T-cell (primary cell): ENCODE results near the gene GAPVD1. TPM values are rescaled to one million over a fixed set of nuclear protein-coding genes. Genes with fewer than 3 reads are reported as not detected.

ENCODE experiments used
- ATAC-seq, 4 experiments: fragments of 200-7000 bp in 3 of 4; fragments of 150-1000 bp in 1 of 4; cut with Tn5 transposase; replicated peaks in 1 of 4; 1 replicate in 3 of 4; 2 replicates in 1 of 4; pipeline ENCODE4 v1.10.0; 2021; ENCODE audit warnings: moderate library complexity in 3 of 4, mild to moderate bottlenecking in 2 of 4, moderate number of reproducible peaks in 1 of 4
- CTCF ChIA-PET, 2 donors: fragments of 300-600 bp; sonication (Branson Sonifier 250); formaldehyde crosslinking; loops; one replicate each; lab custom pipeline; 2022; ENCODE audit warnings: antibody characterized with exemption in 2 of 2; lab: Charles Lee
- POLR2A ChIA-PET, 2 donors: fragments of 300-600 bp; sonication (Branson Sonifier 250); formaldehyde crosslinking; loops; one replicate each; lab custom pipeline; 2022; ENCODE audit warnings: antibody characterized with exemption in 2 of 2; lab: Charles Lee
- DNase-seq, 35 experiments: peaks; one replicate each; pipeline versions ENCODE4 v3.0.0 to v3.0.0-alpha.2; 2013 to 2023
- H3K27ac ChIP-seq: one replicate; pipeline ENCODE4 v1.5.1; 2013; ENCODE audit warnings: low read length
- H3K27me3 ChIP-seq, 2 experiments: replicated peaks in 1 of 2; 1 replicate in 1 of 2; 2 replicates in 1 of 2; pipeline versions ENCODE4 v1.6.1 to v1.7.0; 2013; ENCODE audit warnings: low read length in 1 of 2, mixed read lengths in 1 of 2; ENCODE audit not compliant: control insufficient read depth in 2 of 2, insufficient read depth in 2 of 2; ENCODE audit errors: extremely low read depth in 1 of 2
- H3K36me3 ChIP-seq, 2 donors: 1 replicate in 1 of 2; 2 replicates in 1 of 2; pipeline versions ENCODE4 v1.6.1 to v1.7.0; 2013; ENCODE audit warnings: low read length in 1 of 2; ENCODE audit not compliant: control insufficient read depth in 2 of 2, insufficient read depth in 1 of 2; ENCODE audit errors: extremely low read depth in 1 of 2
- H3K4me1 ChIP-seq, 2 experiments: 1 replicate in 1 of 2; 2 replicates in 1 of 2; pipeline versions ENCODE4 v1.6.1 to v1.7.0; 2013; ENCODE audit warnings: low read length in 2 of 2, mixed read lengths in 1 of 2; ENCODE audit not compliant: insufficient read depth in 2 of 2, control insufficient read depth in 1 of 2; ENCODE audit errors: extremely low read depth in 1 of 2
- H3K4me3 ChIP-seq, 2 donors: 1 replicate in 1 of 2; 2 replicates in 1 of 2; pipeline versions ENCODE4 v1.5.1 to v1.7.0; 2013; ENCODE audit warnings: mild to moderate bottlenecking in 2 of 2, low read length in 1 of 2, moderate library complexity in 1 of 2; ENCODE audit not compliant: control insufficient read depth in 1 of 2; ENCODE audit errors: extremely low read depth in 1 of 2
- H3K9me3 ChIP-seq: 2 replicates; pipeline ENCODE4 v1.7.0; 2013
- H3K27ac Mint-ChIP-seq, 2 donors: one replicate each; pipeline ENCODE4 v1.8.0; 2020 to 2021; ENCODE audit warnings: mild to moderate bottlenecking in 2 of 2, mixed read lengths in 2 of 2
- H3K27me3 Mint-ChIP-seq, 2 donors: one replicate each; pipeline ENCODE4 v1.8.0; 2021 to 2022; ENCODE audit warnings: mixed read lengths in 2 of 2
- H3K36me3 Mint-ChIP-seq: one replicate; pipeline ENCODE4 v1.8.0; 2021; ENCODE audit warnings: mixed read lengths
- H3K4me1 Mint-ChIP-seq, 3 donors: one replicate each; pipeline ENCODE4 v1.8.0; 2020 to 2022; ENCODE audit warnings: mixed read lengths in 3 of 3, mild to moderate bottlenecking in 1 of 3
- H3K4me3 Mint-ChIP-seq, 3 donors: one replicate each; pipeline ENCODE4 v1.8.0; 2020 to 2022; ENCODE audit warnings: mild to moderate bottlenecking in 3 of 3, mixed read lengths in 3 of 3, moderate library complexity in 3 of 3
- H3K9me3 Mint-ChIP-seq, 3 donors: one replicate each; pipeline ENCODE4 v1.8.0; 2020 to 2022; ENCODE audit warnings: mixed read lengths in 3 of 3
- WGBS: methylation state at CpG from one replicate; pipeline ENCODE4 v1.1.5; 2013; ENCODE audit warnings: missing lambda C conversion rate; ENCODE audit not compliant: insufficient coverage; 5-methylcytosine and 5-hydroxymethylcytosine counted together
- total RNA-seq, 35 experiments: library from RNA in 6 of 35; stranded (reverse) in 6 of 35; fragments of 120-200 nt in 1 of 35; gene quantifications; one replicate each; pipeline versions ENCODE4 v1.2.1 to v1.2.4 and lab custom pipeline; 2013 to 2026

The GAPVD1 gene
- total RNA-seq, 5 donors from 2014 or later (not counting 1 experiment from before 2014, with no cell fraction given) = 54.6 to 71.2 (median 57.4) TPM

DNA sequence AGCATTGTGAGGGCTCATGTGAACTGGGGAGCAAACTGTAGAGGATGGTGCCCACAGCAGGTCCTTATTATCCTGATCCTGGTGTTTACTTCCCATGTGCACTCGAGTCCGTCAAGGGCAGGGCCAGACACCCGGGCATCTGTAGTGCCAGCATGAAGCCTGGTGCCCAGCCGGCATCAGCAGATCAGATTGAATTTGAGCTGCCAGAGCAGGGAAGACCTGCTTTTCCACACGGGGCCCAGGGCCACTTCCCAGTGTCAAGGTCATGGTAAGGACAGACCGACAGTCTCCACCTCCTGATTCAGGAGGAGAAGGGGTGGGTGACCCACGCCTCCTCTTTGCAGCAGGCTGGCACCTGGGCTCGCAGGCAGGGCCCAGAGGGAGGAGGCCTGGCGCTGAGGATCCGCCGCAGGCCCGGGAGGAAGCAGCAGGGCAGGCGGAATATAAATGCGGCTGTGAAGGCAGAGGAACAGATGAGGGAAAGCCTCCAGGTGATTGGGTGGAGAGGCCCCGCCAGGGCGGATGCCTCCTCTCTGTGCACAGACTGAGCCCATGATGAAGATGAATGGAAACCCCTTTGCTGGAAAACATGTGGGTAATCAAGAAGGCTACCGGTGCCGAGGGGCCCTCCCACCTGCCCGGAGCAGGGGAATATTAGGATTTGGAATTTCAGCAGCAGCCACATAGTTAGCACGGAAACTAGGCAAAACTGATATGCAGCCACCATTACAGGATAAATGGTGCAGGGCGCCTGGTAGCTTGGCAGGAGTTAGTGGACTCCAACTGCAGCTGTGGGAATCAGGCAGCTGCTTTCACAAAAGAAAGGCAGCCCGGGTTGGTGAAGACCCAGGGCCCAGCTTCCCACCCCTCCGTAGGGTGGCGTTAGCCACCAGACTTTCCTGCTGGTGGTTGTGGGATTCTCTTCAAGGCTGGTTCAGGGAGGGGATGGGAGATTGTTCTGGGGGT, 114.9 kb downstream of the GAPVD1 start:
- Histone ChIP-seq H3K9me3 (no peaks in the 10 kb centered on the region), H3K4me1 (peaks cover 0 to 11% of the 10 kb centered on the region in 2 experiments), H3K27ac (no peak overlapping the region), H3K27me3 (peaks cover 0 to 46% of the 10 kb centered on the region in 2 experiments), H3K4me3 (no peak overlapping the region), H3K36me3 (no peaks in the 10 kb centered on the region)
- 87% methylated on average over 20 of the region's 24 CpGs for WGBS
- Mint-ChIP-seq H3K27ac (no peak overlapping the region), H3K36me3 (no peaks in the 10 kb centered on the region), H3K4me3 (no peak overlapping the region), H3K4me1 (peaks cover 6 to 7% (median 6%) of the 10 kb centered on the region in 3 donors), H3K27me3 (peaks cover 6 to 14% of the 10 kb centered on the region in 2 donors), H3K9me3 (no peaks in the 10 kb centered on the region)
- no peak for DNase-seq
- ChIA-PET POLR2A (no interaction called here), CTCF (interaction anchor here (0.6 to 0.7 kb wide), 2 partner anchors 9 to 326 kb away, joined by 3 to 8 read pairs; no protein-coding TSS in a partner anchor)
- ATAC-seq = no peak

DNA sequence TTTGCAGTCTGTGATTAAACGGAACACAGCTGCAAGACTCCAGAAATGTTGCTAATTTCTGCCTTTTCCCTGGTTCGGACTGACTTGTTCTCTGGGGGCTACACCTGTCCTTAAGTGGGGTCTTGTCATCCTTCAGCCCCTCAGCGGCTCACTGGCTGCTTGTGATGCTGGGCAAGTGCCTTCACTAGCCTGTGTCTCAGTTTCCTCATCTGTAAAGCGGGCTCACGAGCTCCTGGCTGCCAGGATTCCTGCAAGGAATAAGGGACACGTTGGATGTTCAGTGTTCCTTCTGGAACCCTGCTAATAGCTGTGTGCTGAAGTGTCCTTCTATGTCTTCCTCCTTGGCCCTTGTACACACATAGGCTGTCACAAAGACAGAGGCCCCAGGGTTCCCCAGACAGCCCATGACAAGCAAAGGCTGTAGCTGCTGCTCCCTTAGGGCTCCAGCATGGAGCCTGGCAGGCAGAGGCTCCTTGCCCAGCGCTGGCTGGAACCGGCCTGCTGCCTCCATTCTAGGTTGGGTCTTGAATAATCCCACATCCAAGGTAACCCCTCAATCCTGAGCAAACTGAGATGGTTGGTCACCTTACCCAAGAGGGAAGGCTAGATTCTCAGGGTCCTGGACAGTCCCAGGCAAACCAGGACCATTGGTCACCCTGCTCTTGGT, 116.1 kb downstream of the GAPVD1 start:
- Histone ChIP-seq H3K4me1 (peaks cover 0 to 11% of the 10 kb centered on the region in 2 experiments), H3K27me3 (peaks cover 0 to 46% of the 10 kb centered on the region in 2 experiments), H3K4me3 (no peak overlapping the region), H3K9me3 (no peaks in the 10 kb centered on the region), H3K36me3 (no peaks in the 10 kb centered on the region), H3K27ac (no peak overlapping the region)
- H3K4me1 Mint-ChIP-seq = peaks cover 6 to 7% (median 6%) of the 10 kb centered on the region in 3 donors
- H3K4me3 Mint-ChIP-seq = no peak overlapping the region
- ChIA-PET CTCF (interaction anchor here in 1 of 2 donors (0.6 to 1.4 kb wide), 3 partner anchors 8 to 263 kb away, joined by 3 to 5 read pairs (median 5); no protein-coding TSS in a partner anchor), POLR2A (no interaction called here)
- no peaks in the 10 kb centered on the region for H3K36me3 Mint-ChIP-seq
- H3K9me3 Mint-ChIP-seq = no peaks in the 10 kb centered on the region
- peaks cover 6 to 14% of the 10 kb centered on the region in 2 donors for H3K27me3 Mint-ChIP-seq
- WGBS = 78% methylated on average over 6 of the region's 8 CpGs
- ATAC-seq (no peak), DNase-seq (no peak)
- H3K27ac Mint-ChIP-seq = no peak overlapping the region

DNA sequence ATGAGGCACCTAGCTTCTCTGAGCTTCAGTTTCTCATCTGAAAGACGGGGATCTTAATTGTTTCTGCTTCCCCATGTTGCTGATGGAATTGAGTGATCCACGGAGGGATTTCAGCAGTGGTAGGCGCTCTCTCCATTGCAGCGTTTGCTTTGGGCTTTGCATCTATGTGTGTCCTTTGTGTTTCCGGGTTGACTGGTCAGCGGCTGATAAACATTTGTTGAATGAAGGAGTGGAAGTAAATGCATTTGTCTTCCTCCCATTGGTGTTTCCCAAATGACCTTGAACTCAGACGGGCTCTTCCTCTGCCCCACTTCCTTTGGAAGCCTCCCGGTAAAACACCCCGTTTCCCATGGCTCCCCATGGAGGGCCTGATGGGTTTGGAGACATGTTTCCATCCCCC, 117.2 kb downstream of the GAPVD1 start:
- H3K27me3 Mint-ChIP-seq = peaks cover 6 to 14% of the 10 kb centered on the region in 2 donors
- Histone ChIP-seq H3K4me1 (peaks cover 0 to 11% of the 10 kb centered on the region in 2 experiments), H3K36me3 (no peaks in the 10 kb centered on the region), H3K9me3 (no peaks in the 10 kb centered on the region), H3K4me3 (no peak overlapping the region), H3K27me3 (peaks cover 0 to 46% of the 10 kb centered on the region in 2 experiments), H3K27ac (no peak overlapping the region)
- no peak overlapping the region for H3K4me3 Mint-ChIP-seq
- ATAC-seq (no peak), DNase-seq (no peak)
- WGBS = 79% methylated on average over 7 of the region's 9 CpGs
- ChIA-PET POLR2A (no interaction called here), CTCF (interaction anchor here in 1 of 2 donors (1.4 kb wide), 1 partner anchor 10 kb away, joined by 5 read pairs; no protein-coding TSS in a partner anchor)
- H3K36me3 Mint-ChIP-seq = no peaks in the 10 kb centered on the region
- H3K9me3 Mint-ChIP-seq = no peaks in the 10 kb centered on the region
- peaks cover 6 to 7% (median 6%) of the 10 kb centered on the region in 3 donors for H3K4me1 Mint-ChIP-seq
- no peak overlapping the region for H3K27ac Mint-ChIP-seq

DNA sequence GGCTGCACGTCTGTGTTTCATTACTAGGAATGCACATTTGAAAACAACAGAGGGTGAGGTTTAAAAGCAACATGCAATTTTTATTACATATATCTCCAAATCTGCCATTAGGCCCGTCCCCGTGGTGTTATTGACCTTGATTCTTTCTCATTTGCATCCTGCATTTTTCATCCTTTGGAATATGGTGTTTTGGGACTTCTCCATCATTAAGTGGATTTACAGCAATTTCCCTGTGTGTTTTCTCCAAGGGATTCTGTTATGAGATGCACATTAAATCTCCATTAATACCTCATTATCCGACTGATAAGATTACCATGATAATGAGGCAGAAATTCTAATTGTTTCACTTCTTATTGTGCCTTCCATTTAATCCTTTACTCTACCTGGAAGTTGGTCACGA, 117.6 kb downstream of the GAPVD1 start:
- no peak overlapping the region for H3K27ac ChIP-seq
- H3K27me3 ChIP-seq = peaks cover 0 to 42% of the 10 kb centered on the region in 2 experiments
- POLR2A ChIA-PET = no interaction called here
- Mint-ChIP-seq H3K4me1 (peaks cover 6 to 7% (median 6%) of the 10 kb centered on the region in 3 donors), H3K36me3 (no peaks in the 10 kb centered on the region), H3K4me3 (no peak overlapping the region), H3K9me3 (no peaks in the 10 kb centered on the region), H3K27me3 (peaks cover 6 to 14% of the 10 kb centered on the region in 2 donors), H3K27ac (no peak overlapping the region)
- H3K36me3 ChIP-seq = no peaks in the 10 kb centered on the region
- H3K9me3 ChIP-seq = no peaks in the 10 kb centered on the region
- no CpG with 5 or more reads among the region's 5 CpGs for WGBS
- no peak overlapping the region for H3K4me3 ChIP-seq
- DNase-seq (no peak), ATAC-seq (no peak)
- H3K4me1 ChIP-seq = peaks cover 0 to 10% of the 10 kb centered on the region in 2 experiments
- CTCF ChIA-PET = no interaction called here

DNA sequence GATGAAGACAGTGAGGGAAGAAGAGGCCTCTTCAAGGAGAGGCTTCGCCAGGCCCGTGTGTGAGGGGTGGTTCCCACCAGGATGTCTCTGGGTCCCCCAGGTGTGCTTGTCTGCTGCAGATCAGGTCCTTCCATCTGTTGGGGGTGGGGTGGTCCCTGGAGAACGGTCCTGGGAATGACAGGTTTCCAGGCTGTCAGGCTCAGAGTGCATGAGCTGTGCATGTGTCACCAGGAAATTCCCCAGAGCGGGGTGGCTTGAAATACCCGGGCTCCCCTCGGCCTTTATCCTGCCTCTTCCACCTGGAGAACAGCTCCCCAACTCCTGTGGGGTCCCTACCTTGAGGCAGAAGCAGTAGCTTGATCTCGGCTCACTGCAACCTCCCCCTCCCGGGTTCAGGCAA, 118.8 kb downstream of the GAPVD1 start:
- 77% methylated on average over 4 of the region's 8 CpGs for WGBS
- Histone ChIP-seq H3K27me3 (peaks cover 0 to 31% of the 10 kb centered on the region in 2 experiments), H3K4me3 (no peak overlapping the region), H3K4me1 (no peaks in the 10 kb centered on the region), H3K36me3 (no peaks in the 10 kb centered on the region), H3K27ac (no peak overlapping the region), H3K9me3 (no peaks in the 10 kb centered on the region)
- ChIA-PET CTCF (no interaction called here), POLR2A (no interaction called here)
- DNase-seq (no peak), ATAC-seq (no peak)
- Mint-ChIP-seq H3K36me3 (no peaks in the 10 kb centered on the region), H3K4me3 (no peak overlapping the region), H3K27ac (no peak overlapping the region), H3K27me3 (peaks cover 6 to 14% of the 10 kb centered on the region in 2 donors), H3K9me3 (no peaks in the 10 kb centered on the region), H3K4me1 (no peaks in the 10 kb centered on the region)

DNA sequence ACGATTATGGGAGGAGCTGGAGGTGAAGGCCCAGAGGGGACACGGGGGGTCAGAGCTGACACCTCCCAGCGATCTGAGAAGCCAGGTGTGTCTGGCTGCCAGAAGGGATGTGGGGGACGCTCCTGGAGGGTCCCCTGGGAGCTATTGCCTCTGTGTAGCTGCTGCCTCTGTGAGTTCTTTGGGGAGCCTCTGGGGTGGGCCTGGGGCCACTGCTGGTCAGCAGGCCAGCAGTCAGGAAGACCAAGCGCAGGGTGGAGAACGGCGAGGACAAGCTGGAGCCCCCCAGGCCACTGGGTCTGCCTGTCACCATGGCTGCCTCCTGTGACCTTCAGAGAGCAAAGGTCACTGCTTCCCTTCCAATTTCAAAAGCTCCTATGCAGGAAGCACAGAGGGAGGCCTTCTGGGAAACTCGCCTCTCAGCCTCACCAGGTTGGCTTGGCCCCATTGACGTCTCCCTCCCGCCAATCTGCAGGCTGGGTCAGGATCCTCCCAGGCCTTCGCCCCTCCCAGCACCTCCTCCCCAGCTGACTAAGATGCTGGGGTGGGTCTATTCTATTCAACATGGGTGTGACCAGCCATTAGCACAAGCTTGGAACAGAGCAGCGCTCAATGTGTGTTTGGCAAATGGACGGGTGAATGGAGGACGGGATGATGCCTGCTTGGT, 126.4 kb downstream of the GAPVD1 start:
- Histone ChIP-seq H3K4me3 (no peak overlapping the region), H3K4me1 (no peaks in the 10 kb centered on the region), H3K9me3 (no peaks in the 10 kb centered on the region), H3K36me3 (no peaks in the 10 kb centered on the region), H3K27ac (no peak overlapping the region), H3K27me3 (peaks cover 0 to 8% of the 10 kb centered on the region in 2 experiments)
- ChIA-PET CTCF (no interaction called here), POLR2A (no interaction called here)
- Mint-ChIP-seq H3K9me3 (no peaks in the 10 kb centered on the region), H3K27me3 (no peaks in the 10 kb centered on the region), H3K4me1 (no peaks in the 10 kb centered on the region), H3K27ac (no peak overlapping the region), H3K4me3 (no peak overlapping the region), H3K36me3 (no peaks in the 10 kb centered on the region)
- 88% methylated on average over 10 of the region's 14 CpGs for WGBS
- ATAC-seq = no peak
- DNase-seq = no peak
